ENCODE data around the gene APOL3.
"Not testable (repeated sequence)": the region's sequence is repeated elsewhere in the genome, so short reads cannot be mapped to it uniquely, and the experiment has no call there.

The APOL3 gene

GRCh38 chr22:36160499-36160942, at the start of gene APOL3:
TSS of gene APOL3 (minus strand) at chr22:36160755. CDS start at chr22:36149055, 11,700 bp downstream.
- no peak for DNase-seq (ENCODE audit: low spot score)

GRCh38 chr22:36210224-36210623, 49.7 kb upstream of the APOL3 start:
- DNase-seq (ENCODE audit: low spot score), result no peak

DNA sequence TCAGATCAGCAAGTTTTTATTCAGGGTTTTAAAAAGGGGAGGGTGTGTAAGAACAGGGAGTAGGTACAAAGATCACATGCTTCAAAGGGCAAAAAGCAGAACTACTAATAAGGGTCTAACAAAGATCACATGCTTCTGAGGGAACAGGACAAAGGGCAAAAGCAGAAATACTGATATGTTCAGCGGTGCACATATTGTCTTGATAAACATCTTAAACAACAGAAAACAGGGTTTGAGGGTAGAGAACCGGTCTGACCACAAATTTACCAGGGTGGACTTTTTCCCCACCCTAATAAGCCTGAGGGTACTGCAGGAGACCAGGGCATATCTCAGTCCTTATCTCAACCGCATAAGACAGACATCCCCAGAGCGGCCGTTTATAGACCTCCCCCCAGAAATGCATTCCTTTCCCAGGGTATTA, 48.9 kb upstream of the APOL3 start:
- not testable (repeated sequence) for DNase-seq (ENCODE audit: low spot score)

DNA sequence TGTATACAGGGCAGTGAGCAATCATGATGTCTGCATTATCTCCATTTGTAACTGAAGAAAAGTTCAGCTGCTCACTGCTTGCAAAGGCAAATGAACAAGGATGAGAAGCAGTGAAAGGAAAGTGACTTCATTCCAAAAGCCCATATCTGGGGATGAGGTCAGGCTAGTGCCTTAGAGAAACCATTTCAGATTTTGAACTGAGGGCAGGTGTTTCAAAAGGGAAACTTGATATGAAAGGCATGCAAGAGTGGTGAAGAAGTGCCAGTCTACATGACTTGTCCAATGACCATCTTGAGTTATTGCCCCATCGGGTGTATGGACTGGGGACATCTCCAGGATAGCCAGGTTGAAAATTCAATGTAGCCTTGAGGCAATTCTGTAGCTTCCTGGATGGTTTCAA, 48.4 kb upstream of the APOL3 start:
- DNase-seq (ENCODE audit: low spot score), result no peak

DNA sequence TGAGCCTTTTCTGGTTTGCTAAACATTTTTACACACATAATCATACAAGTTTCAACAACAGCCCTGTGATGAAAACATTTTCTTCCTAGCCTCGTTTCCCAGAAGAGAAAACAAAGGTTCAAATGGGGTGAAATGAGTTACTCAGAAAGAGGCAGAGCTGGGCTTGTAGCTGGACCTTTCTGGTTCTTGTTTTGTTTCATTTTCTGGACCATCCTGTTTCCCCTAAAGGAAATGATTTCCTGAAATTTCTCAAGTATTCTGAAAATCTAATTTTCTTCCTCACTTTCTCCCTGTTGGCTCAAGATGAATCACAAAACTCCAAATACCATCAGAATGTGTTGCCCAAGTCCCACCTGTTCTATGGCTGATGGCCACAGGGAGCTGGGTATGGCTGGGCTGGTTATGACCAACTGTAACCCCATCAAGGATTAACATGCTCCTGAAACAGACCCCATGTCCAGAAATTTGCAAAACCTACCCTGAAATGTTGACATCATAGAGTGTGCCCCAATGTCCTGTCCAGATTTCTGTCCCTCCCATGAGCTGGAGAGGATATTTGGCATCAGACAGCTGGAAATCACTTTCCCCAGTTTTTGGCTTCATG, 47.7 kb upstream of the APOL3 start:
- DNase-seq (ENCODE audit: low spot score), result no peak

GRCh38 chr22:36206255-36206654, 45.7 kb upstream of the APOL3 start:
- DNase-seq (ENCODE audit: low spot score), result no peak

DNA sequence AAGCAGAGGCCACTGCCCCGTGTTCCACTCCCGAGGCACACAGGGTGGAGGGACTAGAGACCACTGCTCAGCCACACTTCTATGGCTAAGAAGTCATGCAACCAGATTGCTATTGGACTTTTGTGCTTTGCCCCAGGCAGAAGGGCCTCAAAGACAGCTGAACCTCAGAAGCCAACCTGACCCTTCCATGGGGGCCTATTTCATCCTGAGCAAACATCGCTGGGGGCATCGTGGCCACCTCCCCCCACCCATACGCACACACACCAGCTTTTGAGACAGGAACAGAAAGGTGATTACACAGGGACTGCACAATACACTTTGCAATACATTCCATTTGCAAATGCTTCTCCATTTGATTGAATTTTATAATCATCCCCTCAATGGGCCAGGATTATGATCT, 45.0 kb upstream of the APOL3 start:
- not testable (repeated sequence) for DNase-seq (ENCODE audit: low spot score)

- DNase-seq (ENCODE audit: low spot score), result no peak
These were observed 44.1 kb upstream of the APOL3 start for GRCh38 chr22:36204632-36205015.

DNA sequence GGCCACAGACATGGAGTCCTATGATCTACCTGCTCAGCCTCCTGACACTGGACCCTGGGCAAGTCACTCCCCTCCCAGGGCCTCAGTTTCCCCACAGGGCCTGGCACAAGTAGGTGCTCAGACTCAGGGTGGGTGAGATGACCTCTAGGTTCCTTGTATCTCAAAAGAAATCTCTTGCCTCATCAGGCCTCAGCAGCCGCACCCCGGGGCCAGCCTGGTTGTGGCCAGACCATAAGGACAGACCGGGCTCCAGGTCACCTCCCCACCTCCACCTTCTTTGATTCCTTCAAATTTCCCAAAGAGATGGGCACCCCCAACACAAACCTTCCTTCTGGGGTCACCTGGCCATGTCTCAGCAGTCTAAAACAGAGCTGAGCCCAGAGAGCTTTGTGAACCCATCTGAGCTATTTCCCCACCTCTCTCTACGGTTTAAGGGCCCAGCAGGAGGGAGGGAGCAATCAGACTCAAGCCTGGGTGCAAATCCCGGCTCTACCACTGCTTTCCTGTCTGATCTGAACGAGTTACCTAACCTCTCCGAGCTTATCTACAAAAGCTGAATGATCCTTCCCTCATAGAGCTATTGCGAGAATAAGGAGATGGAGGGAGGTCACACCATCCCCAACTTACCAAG, 43.6 kb upstream of the APOL3 start:
- DNase-seq (ENCODE audit: low spot score), result peak; percentile 34

GRCh38 chr22:36203441-36203840, 42.9 kb upstream of the APOL3 start:
- DNase-seq (ENCODE audit: low spot score), result peak; percentile 37

DNA sequence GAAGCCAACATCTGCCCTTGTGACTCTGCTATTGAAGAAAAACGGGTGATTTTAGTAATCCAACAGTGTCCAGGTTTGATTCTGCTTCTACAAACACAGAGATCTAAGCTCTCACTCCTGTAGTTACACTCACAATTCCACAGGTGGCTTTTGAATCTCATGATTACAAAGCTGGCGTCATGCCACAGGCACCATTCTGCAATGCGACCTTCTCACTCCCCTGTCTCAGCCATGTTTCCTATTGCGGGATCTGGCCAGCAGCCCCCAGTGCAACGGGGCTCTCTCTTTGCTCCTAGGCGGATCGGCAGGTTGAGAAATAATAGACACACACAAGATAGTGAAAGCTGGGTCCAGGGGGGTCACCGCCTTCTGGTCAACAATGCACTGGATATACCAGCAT, 42.4 kb upstream of the APOL3 start:
- DNase-seq (ENCODE audit: low spot score), result peak; percentile 22

DNA sequence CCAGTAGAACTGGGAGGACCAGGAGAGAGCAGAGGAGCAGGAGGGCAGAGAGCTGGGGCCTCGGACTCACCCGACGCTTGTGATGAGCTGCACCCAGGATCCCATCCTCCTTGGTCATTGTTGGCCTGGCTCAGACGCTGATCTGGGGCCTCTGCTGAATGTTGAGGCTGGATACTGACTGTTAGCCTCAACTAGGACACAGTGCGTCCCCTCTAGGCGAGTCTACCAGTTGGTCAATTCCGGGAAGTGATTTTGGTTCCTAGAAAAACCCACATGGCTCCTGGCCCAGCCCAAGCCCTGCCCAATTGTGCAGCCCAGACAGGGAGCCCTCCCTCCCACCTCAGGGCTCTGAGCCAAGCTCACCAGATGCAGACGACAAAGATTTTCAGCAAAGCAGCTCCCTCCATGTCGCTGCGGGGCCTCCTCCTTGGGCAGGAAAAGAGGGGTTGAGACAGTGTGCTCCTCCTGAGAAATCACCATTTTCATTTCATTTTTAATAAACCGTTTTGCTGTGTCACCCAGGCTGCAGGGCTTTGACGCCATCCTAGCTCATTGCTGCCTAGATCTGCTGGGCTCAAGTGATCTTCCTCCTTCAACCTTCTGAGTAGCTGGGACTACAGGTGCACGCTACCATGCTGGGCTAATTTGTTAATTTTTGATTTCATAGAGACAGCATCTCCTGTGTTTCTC, 41.2 kb upstream of the APOL3 start, which contains the start of gene APOL4:
Gene APOL4 (minus strand): TSS at position 180 of the 690 bp plus-strand sequence. CDS start 75 bp downstream, at position 105.
- peak; percentile 89 for DNase-seq (ENCODE audit: low spot score)

DNA sequence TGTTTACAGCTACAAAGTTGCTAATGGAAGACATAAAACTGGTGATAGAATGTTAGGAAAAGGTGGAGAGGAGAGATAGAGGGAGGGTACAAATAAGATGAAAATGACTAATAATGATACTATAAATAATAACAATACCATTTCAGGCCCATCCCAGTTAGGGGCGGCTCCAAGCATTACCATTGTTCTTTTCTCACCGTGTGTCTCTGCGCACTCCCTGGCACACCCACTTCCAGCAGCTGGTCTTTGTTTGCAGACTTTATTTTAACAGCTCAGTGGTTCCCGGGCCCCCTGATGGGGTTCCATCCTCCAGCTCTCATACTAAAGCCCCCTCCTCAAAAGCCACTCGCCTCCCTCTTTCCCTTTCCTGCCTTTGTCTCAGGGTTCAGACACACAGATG, 40.5 kb upstream of the APOL3 start:
- not testable (repeated sequence) for DNase-seq (ENCODE audit: low spot score)

DNA sequence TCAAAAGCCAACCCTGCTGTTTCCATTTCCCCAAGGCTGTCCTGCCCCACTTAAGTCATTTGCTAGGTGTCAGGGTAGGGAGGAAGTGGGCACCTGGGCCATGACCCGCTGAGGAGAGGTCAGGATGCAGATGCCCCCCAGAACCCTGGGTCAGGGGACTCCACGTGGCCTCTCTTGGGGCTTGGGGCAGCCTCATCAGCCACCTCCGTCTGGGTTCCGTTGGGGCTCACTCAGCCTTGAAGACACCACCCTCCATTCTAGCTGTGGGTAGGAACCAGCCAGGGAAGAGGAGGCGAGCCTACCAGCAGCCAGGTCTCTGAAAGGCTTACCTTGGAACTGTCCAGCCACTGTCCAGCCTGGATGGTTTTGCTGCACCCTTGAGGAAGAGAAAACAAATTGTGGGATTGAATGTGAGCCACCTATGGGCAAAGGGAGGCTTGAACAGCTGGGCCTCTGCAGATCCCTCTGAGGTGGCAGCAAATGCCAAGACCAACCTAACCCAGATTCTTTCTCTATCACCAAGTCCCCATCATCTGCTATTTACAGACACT, 38.5 kb upstream of the APOL3 start:
- DNase-seq (ENCODE audit: low spot score), result peak; percentile 63

GRCh38 chr22:36198536-36198935, 38.0 kb upstream of the APOL3 start:
- DNase-seq (ENCODE audit: low spot score), result peak; percentile 62

DNA sequence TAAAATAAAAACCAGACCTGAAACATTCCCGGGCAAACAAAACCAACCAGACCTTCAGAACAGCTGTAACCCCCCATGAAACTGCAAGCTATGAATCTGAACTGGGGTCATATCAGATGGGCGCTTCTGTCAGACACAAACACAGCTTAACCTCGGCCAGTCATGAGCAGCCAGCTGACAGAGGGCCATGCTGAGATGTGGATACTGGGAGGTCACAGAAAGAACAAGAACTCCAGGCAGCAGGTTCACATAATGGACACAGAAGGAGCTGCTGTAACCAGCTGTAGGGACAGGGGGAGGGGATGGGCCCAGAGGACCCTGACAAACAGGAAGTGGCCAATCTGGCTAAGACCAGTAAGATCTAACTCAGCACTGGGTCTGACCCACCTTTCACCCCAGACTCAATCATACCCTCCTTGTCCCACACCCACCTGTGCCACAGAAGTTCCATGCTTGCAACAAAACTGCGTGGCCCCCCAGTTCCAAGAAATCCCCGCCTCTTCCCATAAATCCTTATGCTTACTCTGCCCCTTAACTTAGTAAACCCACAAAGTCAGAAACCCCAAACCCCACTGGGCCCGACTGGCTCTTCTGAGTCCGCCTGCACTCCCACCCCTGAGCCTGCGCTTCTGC, 37.1 kb upstream of the APOL3 start:
- DNase-seq (ENCODE audit: low spot score), result peak; percentile 70

GRCh38 chr22:36197065-36197440, 36.5 kb upstream of the APOL3 start:
- peak; percentile 64 for DNase-seq (ENCODE audit: low spot score)

DNA sequence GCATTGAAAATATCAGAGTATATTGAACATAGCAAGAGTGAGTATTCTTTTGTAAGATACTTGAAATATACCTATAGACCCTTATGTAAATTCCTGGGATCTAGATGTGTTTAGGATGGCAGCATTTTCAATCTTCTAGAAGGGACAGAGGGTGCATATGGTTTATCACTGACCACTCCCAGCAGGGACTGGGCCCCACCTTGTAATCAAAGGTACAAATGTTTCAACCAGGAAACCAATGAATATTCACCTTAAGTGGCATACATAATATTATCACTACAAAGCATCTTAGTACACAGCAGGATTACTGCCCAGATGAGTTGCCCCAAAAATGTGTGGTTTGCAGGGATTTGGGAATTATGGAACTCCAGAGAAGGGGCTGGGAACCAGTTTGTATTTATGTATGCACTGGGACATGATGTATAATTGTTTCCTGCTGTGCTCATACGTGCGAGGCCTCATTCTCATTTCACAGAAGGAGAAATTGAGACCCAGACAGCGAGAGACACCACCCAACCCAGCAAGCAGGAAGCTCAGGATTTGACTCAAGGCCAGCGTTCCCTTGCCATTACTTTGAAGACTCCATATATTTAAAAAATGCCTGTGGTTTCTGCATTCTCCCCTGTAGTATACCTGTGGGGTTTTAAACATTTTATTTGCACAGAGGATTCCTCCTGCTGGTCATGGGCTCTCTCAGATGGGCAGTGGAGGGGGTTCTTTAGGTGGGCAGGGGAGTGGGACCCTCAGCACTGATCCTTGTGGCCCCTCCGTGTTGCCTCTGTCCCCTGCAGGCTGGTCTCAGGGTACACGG, 35.9 kb upstream of the APOL3 start:
- DNase-seq (ENCODE audit: low spot score), result peak; percentile 55

- peak; percentile 69 for DNase-seq (ENCODE audit: low spot score)
These were observed 34.4 kb upstream of the APOL3 start for GRCh38 chr22:36194971-36195370.

- DNase-seq (ENCODE audit: low spot score), result peak; percentile 53
These were observed 33.8 kb upstream of the APOL3 start for GRCh38 chr22:36194385-36194784.

- DNase-seq (ENCODE audit: low spot score), result peak; percentile 17
These were observed 33.0 kb upstream of the APOL3 start for GRCh38 chr22:36193577-36193976.
